ENCODE measurements around the gene DCLRE1B. TPM values are rescaled to one million over a fixed set of nuclear protein-coding genes. Genes with fewer than 3 reads are reported as not detected.

DCLRE1B gene
- total and polyA plus RNA-seq, 4 donors: 5.7 to 12.9 (median 11.7) TPM

DNA sequence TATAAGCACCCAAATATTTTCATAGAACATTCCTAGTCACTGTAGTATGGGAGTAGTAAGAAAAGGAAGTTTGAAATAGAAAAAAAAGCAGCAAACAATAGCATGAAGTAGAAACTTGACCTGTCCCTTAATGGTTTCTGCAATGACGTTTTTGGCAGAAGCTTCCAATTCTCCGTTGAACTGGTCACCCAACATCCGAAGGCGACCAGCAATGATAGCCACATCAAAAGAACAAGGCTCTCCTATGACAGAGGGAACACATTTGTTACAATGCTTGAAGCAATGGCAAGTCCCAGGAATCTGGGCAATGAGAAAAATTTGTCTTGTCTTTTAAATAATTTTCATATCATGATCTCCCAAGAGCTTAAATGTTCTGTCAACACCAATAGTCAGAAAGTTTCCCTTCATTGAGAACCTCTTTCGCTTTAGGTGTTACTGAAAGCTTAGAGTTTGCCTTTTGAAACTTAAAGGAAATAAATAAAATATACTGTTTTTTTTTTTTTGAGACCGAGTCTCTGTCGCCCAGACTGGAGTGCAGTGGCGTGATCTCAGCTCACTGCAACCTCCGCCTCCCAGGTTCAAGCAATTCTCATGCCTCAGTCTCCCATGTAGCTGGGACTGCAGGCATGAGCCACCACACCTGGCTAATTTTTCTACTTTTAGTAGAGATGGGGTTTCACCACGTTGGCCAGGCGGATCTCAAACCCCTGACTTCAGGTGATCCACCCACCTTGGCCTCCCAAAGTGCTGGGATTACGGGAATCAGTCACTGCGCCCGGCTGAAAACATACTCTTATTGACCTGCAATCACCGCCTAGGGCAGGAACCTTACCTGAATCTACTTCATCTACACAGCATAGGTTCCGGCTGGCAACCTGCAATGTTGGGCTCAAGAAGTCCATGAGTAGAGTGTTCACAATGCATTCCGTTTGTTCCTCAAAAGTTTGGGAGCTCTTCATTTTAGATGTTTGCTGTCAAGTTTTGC lies 18.4 kb upstream of the DCLRE1B start:
- no peaks in the 10 kb centered on the region for H3K36me3 ChIP-seq (ENCODE audit: control insufficient read depth, insufficient read depth, low read length)
- H3K4me3 ChIP-seq (ENCODE audit: low read depth, low read length): no peak overlapping the region
- no peak overlapping the region for H3K27ac ChIP-seq (ENCODE audit: low read depth, low read length)
- WGBS (ENCODE audit: insufficient coverage): 93% methylated on average over 6 of the region's 17 CpGs
- no peaks in the 10 kb centered on the region for H3K27me3 ChIP-seq (ENCODE audit: control insufficient read depth, insufficient read depth, low read length)
- no peaks in the 10 kb centered on the region for H3K4me1 ChIP-seq (ENCODE audit: control insufficient read depth, insufficient read depth, low read length)
- no peak for DNase-seq (ENCODE audit: low read depth in 4 of 6, low spot score in 6 of 6)
- H3K9me3 ChIP-seq (ENCODE audit: control insufficient read depth, insufficient read depth, low read length): no peaks in the 10 kb centered on the region

GRCh38 chr1:113887402-113888175 lies 17.5 kb upstream of the DCLRE1B start, which contains the start of gene BCL2L15:
Gene BCL2L15, minus strand, starts transcription at chr1:113887581. Its CDS starts 206 bp downstream, at chr1:113887375.
- no peaks in the 10 kb centered on the region for H3K27me3 ChIP-seq (ENCODE audit: control insufficient read depth, insufficient read depth, low read length)
- WGBS (ENCODE audit: insufficient coverage): 100% methylated on average over 1 of the region's 6 CpGs

GRCh38 chr1:113890816-113891215 lies 14.3 kb upstream of the DCLRE1B start:
- WGBS (ENCODE audit: insufficient coverage): no CpG with 5 or more reads among the region's 2 CpGs
- H3K4me3 ChIP-seq (ENCODE audit: low read depth, low read length): no peak overlapping the region
- no peaks in the 10 kb centered on the region for H3K27me3 ChIP-seq (ENCODE audit: control insufficient read depth, insufficient read depth, low read length)
- DNase-seq (ENCODE audit: low read depth in 4 of 6, low spot score in 6 of 6): no peak
- no peaks in the 10 kb centered on the region for H3K4me1 ChIP-seq (ENCODE audit: control insufficient read depth, insufficient read depth, low read length)
- no peaks in the 10 kb centered on the region for H3K9me3 ChIP-seq (ENCODE audit: control insufficient read depth, insufficient read depth, low read length)
- no peak overlapping the region for H3K27ac ChIP-seq (ENCODE audit: low read depth, low read length)
- H3K36me3 ChIP-seq (ENCODE audit: control insufficient read depth, insufficient read depth, low read length): peaks cover 3% of the 10 kb centered on the region

More at GRCh38 chr1:113887402-113888175, 17.5 kb upstream of the DCLRE1B start, which contains the start of gene BCL2L15:
- H3K9me3 ChIP-seq (ENCODE audit: control insufficient read depth, insufficient read depth, low read length): no peaks in the 10 kb centered on the region
- H3K4me1 ChIP-seq (ENCODE audit: control insufficient read depth, insufficient read depth, low read length): no peaks in the 10 kb centered on the region
- no peak within 1 kb of the TSS for H3K4me3 ChIP-seq (ENCODE audit: low read depth, low read length)
- no peaks in the 10 kb centered on the region for H3K36me3 ChIP-seq (ENCODE audit: control insufficient read depth, insufficient read depth, low read length)
- no peak within 1 kb of the TSS for H3K27ac ChIP-seq (ENCODE audit: low read depth, low read length)
- no peak for DNase-seq (ENCODE audit: low read depth in 4 of 6, low spot score in 6 of 6)

- Histone ChIP-seq H3K9me3 (ENCODE audit: control insufficient read depth, insufficient read depth, low read length) (no peaks in the 10 kb centered on the region), H3K36me3 (ENCODE audit: control insufficient read depth, insufficient read depth, low read length) (peaks cover 5% of the 10 kb centered on the region), H3K27ac (ENCODE audit: low read depth, low read length) (no peak overlapping the region), H3K27me3 (ENCODE audit: control insufficient read depth, insufficient read depth, low read length) (no peaks in the 10 kb centered on the region), H3K4me3 (ENCODE audit: low read depth, low read length) (no peak overlapping the region), H3K4me1 (ENCODE audit: control insufficient read depth, insufficient read depth, low read length) (no peaks in the 10 kb centered on the region)
- WGBS (ENCODE audit: insufficient coverage): 97% methylated on average over 9 of the region's 11 CpGs
- no peak for DNase-seq (ENCODE audit: low read depth in 4 of 6, low spot score in 6 of 6)
Observed at GRCh38 chr1:113891631-113892220, 13.4 kb upstream of the DCLRE1B start.

- no peak for DNase-seq (ENCODE audit: low read depth in 4 of 6, low spot score in 6 of 6)
- H3K27ac ChIP-seq (ENCODE audit: low read depth, low read length): no peak overlapping the region
- WGBS (ENCODE audit: insufficient coverage): 90% methylated on average over 2 of the region's 3 CpGs
Observed at GRCh38 chr1:113893267-113893666, 11.9 kb upstream of the DCLRE1B start.

GRCh38 chr1:113895098-113895497 lies 10.0 kb upstream of the DCLRE1B start:
- H3K36me3 ChIP-seq (ENCODE audit: control insufficient read depth, insufficient read depth, low read length): peaks cover 17% of the 10 kb centered on the region
- H3K27ac ChIP-seq (ENCODE audit: low read depth, low read length): no peak overlapping the region
- no peaks in the 10 kb centered on the region for H3K27me3 ChIP-seq (ENCODE audit: control insufficient read depth, insufficient read depth, low read length)
- DNase-seq (ENCODE audit: low read depth in 4 of 6, low spot score in 6 of 6): peak in 1 of 6 donors; percentile 28
- 90% methylated on average over 4 of the region's 6 CpGs for WGBS (ENCODE audit: insufficient coverage)
- H3K4me3 ChIP-seq (ENCODE audit: low read depth, low read length): no peak overlapping the region
- no peaks in the 10 kb centered on the region for H3K4me1 ChIP-seq (ENCODE audit: control insufficient read depth, insufficient read depth, low read length)
- no peaks in the 10 kb centered on the region for H3K9me3 ChIP-seq (ENCODE audit: control insufficient read depth, insufficient read depth, low read length)

More at GRCh38 chr1:113893267-113893666, 11.9 kb upstream of the DCLRE1B start:
- H3K36me3 ChIP-seq (ENCODE audit: control insufficient read depth, insufficient read depth, low read length): peaks cover 13% of the 10 kb centered on the region
- no peak overlapping the region for H3K4me3 ChIP-seq (ENCODE audit: low read depth, low read length)
- no peaks in the 10 kb centered on the region for H3K27me3 ChIP-seq (ENCODE audit: control insufficient read depth, insufficient read depth, low read length)
- H3K4me1 ChIP-seq (ENCODE audit: control insufficient read depth, insufficient read depth, low read length): no peaks in the 10 kb centered on the region
- no peaks in the 10 kb centered on the region for H3K9me3 ChIP-seq (ENCODE audit: control insufficient read depth, insufficient read depth, low read length)

DNA sequence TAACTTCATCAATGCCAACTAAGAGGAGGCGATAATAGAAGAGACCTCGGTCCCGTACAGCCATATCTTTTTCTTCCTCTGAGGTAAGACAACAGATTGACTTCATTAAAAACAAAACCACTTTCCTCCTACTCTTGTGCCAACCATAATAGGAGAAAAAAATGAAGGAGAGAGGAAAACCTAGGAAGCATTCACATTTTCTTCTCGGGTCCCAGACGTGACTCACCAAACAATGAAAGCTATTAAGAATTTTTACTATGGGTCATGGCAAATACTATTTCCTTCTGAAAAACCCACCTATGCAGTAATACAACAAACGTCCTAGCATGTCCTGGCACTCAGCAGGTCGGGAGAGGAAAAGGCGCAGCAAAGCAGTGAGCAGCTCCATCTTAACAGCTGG lies 9.2 kb upstream of the DCLRE1B start:
- no peak overlapping the region for H3K4me3 ChIP-seq (ENCODE audit: low read depth, low read length)
- no peaks in the 10 kb centered on the region for H3K9me3 ChIP-seq (ENCODE audit: control insufficient read depth, insufficient read depth, low read length)
- H3K27me3 ChIP-seq (ENCODE audit: control insufficient read depth, insufficient read depth, low read length): no peaks in the 10 kb centered on the region
- WGBS (ENCODE audit: insufficient coverage): 79% methylated on average over 3 of the region's 8 CpGs
- no peaks in the 10 kb centered on the region for H3K4me1 ChIP-seq (ENCODE audit: control insufficient read depth, insufficient read depth, low read length)
- DNase-seq (ENCODE audit: low read depth in 4 of 6, low spot score in 6 of 6): no peak
- no peak overlapping the region for H3K27ac ChIP-seq (ENCODE audit: low read depth, low read length)
- H3K36me3 ChIP-seq (ENCODE audit: control insufficient read depth, insufficient read depth, low read length): peaks cover 18% of the 10 kb centered on the region

- DNase-seq (ENCODE audit: low read depth in 4 of 6, low spot score in 6 of 6): no peak
- Histone ChIP-seq H3K4me3 (ENCODE audit: low read depth, low read length) (no peak overlapping the region), H3K4me1 (ENCODE audit: control insufficient read depth, insufficient read depth, low read length) (no peaks in the 10 kb centered on the region), H3K27ac (ENCODE audit: low read depth, low read length) (no peak overlapping the region), H3K27me3 (ENCODE audit: control insufficient read depth, insufficient read depth, low read length) (no peaks in the 10 kb centered on the region), H3K9me3 (ENCODE audit: control insufficient read depth, insufficient read depth, low read length) (no peaks in the 10 kb centered on the region), H3K36me3 (ENCODE audit: control insufficient read depth, insufficient read depth, low read length) (peaks cover 18% of the 10 kb centered on the region)
- no CpG with 5 or more reads among the region's 1 CpG for WGBS (ENCODE audit: insufficient coverage)
Observed at GRCh38 chr1:113898241-113898814, 6.8 kb upstream of the DCLRE1B start.

DNA sequence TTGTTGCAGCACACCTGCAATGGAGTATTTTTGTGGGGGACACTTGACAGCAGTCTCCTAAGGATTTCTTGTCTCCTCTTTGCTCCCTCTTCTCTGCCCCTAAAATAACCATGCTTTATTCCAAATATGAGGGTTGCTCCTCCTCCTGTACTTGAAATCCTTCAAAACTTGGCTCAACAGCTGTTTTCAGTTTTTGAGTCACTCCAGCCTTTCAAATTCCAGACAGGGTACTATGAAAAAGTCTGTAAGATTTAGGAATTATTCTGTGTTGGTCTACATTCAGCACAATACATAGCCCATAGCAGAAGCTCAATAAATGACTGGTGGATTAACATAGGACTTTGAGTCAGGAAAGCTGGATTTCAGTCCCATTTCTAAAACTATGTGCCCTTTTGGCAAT lies 6.0 kb upstream of the DCLRE1B start:
- DNase-seq (ENCODE audit: low read depth in 4 of 6, low spot score in 6 of 6): no peak

More for the DNA sequence above, 6.0 kb upstream of the DCLRE1B start:
- no peaks in the 10 kb centered on the region for H3K4me1 ChIP-seq (ENCODE audit: control insufficient read depth, insufficient read depth, low read length)
- H3K9me3 ChIP-seq (ENCODE audit: control insufficient read depth, insufficient read depth, low read length): no peaks in the 10 kb centered on the region
- no peak overlapping the region for H3K4me3 ChIP-seq (ENCODE audit: low read depth, low read length)
- no peak overlapping the region for H3K27ac ChIP-seq (ENCODE audit: low read depth, low read length)
- peaks cover 18% of the 10 kb centered on the region for H3K36me3 ChIP-seq (ENCODE audit: control insufficient read depth, insufficient read depth, low read length)
- H3K27me3 ChIP-seq (ENCODE audit: control insufficient read depth, insufficient read depth, low read length): no peaks in the 10 kb centered on the region

Data from spinal cord (tissue), 10 donors.